AG09309 (cell line): ENCODE measurements around the gene MGST2.

Experiments
- DNase-seq: peaks from one replicate; pipeline ENCODE4 v3.0.0-alpha.2; 2010; ENCODE audit warnings: low read depth
- H3K4me3 ChIP-seq: 2 replicates; pipeline ENCODE4 v1.5.1; 2011; ENCODE audit warnings: mild to moderate bottlenecking, low read depth, low read length, moderate library complexity; ENCODE audit not compliant: control insufficient read depth
- TF ChIP-seq, protein P1 (sequence below): IDR thresholded peaks from 2 replicates; pipeline ENCODE4 v1.5.1; 2011; ENCODE audit warnings: mild to moderate bottlenecking, low read depth, low read length, inconsistent platforms; ENCODE audit not compliant: insufficient read depth, control insufficient read depth; ENCODE audit errors: missing control alignments

Gene MGST2

DNA sequence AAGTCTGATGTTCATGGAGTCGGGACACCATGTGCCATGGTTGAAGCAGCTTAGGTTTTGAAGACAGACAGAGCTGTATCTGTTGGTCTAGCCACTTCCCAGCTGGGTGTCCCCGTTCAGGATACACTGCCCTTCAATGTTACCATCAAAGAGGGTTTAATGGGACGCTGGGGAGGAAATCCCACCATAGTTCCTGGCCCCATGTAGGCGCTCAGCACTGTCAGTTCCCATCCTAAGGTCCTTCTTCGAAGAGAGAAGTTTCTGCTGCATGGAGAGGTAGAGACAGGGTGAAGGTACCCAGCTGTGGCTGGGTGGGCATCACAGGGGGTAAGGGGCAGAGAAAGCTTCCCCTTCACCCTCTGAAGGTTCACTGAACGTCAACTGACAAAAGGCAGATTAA, 3.7 kb downstream of the MGST2 start:
- no peak for DNase-seq
- TF ChIP-seq, protein P1, sequence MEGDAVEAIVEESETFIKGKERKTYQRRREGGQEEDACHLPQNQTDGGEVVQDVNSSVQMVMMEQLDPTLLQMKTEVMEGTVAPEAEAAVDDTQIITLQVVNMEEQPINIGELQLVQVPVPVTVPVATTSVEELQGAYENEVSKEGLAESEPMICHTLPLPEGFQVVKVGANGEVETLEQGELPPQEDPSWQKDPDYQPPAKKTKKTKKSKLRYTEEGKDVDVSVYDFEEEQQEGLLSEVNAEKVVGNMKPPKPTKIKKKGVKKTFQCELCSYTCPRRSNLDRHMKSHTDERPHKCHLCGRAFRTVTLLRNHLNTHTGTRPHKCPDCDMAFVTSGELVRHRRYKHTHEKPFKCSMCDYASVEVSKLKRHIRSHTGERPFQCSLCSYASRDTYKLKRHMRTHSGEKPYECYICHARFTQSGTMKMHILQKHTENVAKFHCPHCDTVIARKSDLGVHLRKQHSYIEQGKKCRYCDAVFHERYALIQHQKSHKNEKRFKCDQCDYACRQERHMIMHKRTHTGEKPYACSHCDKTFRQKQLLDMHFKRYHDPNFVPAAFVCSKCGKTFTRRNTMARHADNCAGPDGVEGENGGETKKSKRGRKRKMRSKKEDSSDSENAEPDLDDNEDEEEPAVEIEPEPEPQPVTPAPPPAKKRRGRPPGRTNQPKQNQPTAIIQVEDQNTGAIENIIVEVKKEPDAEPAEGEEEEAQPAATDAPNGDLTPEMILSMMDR, result no peak
- no peak overlapping the region for H3K4me3 ChIP-seq

DNA sequence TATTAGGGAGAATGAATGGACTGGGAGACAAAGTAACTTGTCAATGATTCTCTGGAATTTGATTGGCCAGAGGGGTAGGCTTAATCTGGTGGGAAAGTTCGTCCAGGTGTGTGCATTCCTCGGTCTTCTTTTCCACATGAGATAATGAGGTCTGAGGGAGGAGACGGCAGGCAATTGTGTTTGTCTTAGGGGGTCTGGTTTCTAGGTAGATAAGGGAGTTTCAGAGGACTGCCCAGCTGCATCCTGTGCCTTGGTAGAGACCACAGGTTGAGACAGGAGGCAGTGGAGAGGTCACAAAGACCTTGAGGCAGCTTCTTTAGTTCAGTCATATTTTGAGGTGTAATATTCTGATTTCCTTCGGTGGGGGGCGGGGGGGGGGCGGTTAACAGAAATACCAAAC, 4.3 kb downstream of the MGST2 start:
- TF ChIP-seq, protein P1, result no peak
- H3K4me3 ChIP-seq, result no peak overlapping the region
- no peak for DNase-seq

DNA sequence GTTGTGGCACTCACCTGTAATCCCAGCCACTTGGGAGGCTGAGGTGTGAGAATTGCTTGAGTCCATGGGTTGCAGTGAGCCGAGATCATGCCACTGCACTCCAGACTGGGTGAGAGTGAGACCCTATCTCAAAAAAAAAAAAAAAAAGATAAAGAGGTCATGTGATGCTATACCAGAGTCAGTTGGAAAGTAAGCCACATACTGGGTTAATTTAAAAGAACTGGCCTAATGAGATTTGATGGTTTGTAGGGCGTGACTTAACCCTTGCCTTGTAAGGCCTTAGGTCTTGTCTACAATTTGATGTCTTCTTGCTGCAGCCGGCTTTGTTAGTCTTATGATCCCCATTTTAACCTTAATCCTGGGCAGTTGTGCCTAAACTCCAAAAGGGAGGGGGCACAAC, 5.2 kb downstream of the MGST2 start:
- H3K4me3 ChIP-seq, result no peak overlapping the region
- TF ChIP-seq, protein P1, result no peak
- no peak for DNase-seq

DNA sequence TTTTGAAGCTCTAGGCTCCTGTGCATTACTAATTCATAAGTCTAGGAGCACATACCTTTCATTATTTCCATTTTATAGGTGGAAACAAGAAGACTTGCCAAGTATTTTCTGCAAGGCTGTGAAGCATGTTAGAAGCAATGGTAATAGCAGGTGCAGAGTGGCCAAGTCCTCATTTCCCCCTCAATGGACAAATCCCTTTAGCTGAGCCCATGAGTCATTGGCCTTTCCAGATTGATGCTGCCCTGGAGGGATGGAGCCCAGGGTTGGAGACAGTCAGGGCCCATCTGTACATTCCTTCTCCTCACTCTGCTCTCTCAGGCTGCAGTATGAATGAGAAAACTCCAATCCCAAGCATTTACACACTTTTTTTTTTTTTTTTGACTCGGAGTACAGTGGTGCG, 6.6 kb downstream of the MGST2 start:
- no peak for DNase-seq
- TF ChIP-seq, protein P1, result no peak

DNA sequence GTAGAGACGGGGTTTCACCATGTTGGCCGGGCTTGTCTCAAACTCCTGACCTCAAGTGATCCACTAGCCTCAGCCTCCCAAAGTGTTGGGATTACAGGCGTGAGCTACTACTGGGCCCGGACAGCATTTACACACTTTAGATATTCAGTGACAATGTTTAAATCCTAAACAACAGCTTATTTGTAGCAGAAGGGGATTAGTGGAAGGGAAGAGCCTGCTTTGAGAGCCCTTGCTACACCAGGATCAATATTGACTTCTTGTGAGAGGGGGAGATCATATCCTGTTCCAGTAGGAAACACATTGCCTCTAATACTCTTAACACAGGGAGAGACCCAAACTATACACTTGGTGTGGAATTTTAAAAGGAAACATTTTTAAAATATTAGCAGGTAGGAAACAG, 7.1 kb downstream of the MGST2 start:
- DNase-seq, result no peak
- TF ChIP-seq, protein P1, result no peak
- H3K4me3 ChIP-seq, result no peak overlapping the region

More for the DNA sequence above, 6.6 kb downstream of the MGST2 start:
- no peak overlapping the region for H3K4me3 ChIP-seq

DNA sequence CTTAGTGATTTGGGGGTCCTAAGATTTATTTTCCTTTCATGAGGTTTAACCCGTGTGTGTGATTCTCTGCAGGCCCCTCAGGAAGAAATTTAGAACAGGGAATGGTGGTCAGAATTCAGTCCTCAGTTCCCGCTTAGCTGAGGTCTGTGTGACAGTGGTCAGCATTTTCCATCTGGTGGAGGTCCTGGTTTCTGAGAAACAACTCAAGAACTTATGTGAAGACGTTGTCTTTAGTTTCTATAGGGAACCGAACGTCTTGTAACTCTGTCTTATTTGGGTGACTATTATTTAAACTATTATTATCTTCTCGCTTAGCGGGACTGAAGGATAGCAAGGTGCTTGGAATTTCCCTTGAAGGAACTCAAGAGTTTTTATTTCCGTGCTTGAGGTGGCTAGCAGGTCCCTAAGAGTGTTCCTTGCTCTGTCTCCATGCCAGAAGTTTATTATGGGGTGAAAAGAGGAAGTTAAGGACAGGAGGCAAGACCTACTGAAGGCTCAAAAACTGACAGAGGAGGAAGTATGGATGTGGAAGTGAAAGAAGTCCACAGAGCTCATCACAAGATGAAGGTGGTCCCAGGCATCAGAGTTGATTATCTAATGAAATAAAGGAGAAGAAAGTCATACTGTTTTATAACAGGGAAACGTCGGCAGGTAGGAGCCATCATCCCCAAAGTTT, 9.4 kb downstream of the MGST2 start:
- H3K4me3 ChIP-seq, result no peak overlapping the region
- TF ChIP-seq, protein P1, result no peak
- DNase-seq, result no peak
